ENCODE measurements around the gene NKX6-2. TPM values are rescaled to one million over a fixed set of nuclear protein-coding genes. Genes with fewer than 3 reads are reported as not detected.

The NKX6-2 gene
- total RNA-seq, 2 experiments from 2014 or later = not detected

DNA sequence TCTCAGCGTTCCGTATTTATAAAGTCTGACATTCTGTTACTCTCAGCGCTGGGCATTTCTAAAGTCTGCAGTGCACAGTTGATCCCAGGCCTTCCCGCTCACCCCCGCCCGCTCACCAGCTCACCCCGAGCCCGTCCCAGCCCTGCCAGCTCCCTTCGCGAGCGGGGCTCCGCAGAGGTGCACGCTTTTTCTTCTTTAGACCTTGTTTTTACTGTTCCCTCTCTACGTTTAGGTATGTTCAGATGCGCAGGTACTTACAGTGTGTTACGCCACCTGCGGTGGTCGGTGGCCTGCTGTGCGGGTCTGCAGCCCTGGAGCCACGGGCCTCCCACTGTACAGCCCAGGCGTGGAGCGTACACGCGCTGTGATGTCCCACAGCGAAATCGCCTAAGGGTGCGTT lies 28.8 kb downstream of the NKX6-2 start:
- TF ChIP-seq, protein P1, sequence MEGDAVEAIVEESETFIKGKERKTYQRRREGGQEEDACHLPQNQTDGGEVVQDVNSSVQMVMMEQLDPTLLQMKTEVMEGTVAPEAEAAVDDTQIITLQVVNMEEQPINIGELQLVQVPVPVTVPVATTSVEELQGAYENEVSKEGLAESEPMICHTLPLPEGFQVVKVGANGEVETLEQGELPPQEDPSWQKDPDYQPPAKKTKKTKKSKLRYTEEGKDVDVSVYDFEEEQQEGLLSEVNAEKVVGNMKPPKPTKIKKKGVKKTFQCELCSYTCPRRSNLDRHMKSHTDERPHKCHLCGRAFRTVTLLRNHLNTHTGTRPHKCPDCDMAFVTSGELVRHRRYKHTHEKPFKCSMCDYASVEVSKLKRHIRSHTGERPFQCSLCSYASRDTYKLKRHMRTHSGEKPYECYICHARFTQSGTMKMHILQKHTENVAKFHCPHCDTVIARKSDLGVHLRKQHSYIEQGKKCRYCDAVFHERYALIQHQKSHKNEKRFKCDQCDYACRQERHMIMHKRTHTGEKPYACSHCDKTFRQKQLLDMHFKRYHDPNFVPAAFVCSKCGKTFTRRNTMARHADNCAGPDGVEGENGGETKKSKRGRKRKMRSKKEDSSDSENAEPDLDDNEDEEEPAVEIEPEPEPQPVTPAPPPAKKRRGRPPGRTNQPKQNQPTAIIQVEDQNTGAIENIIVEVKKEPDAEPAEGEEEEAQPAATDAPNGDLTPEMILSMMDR (IDR thresholded peaks at IDR 0.05) = no peak
- Histone ChIP-seq H3K9me3 (ENCODE audit: control insufficient read depth in 1 of 2, insufficient read depth in 1 of 2, low read length in 2 of 2) (peaks cover 0 to 28% of the 10 kb centered on the region in 2 experiments), H3K4me1 (ENCODE audit: insufficient read depth, low read length) (peaks cover 4% of the 10 kb centered on the region), H3K36me3 (ENCODE audit: insufficient read depth, low read length) (peaks cover 36% of the 10 kb centered on the region), H3K4me3 (ENCODE audit: low read length) (no peak overlapping the region), H3K27me3 (ENCODE audit: control insufficient read depth in 1 of 2, insufficient read depth in 2 of 2, low read length in 2 of 2) (no peaks in the 10 kb centered on the region), H3K27ac (ENCODE audit: low read depth in 1 of 2, low read length in 2 of 2) (no peak overlapping the region)
- ChIA-PET POLR2A (no interaction called here), CTCF (no interaction called here)
- no peak for ATAC-seq (ENCODE audit: poor library complexity)
- Mint-ChIP-seq H3K9me3 (peaks cover 5% of the 10 kb centered on the region), H3K4me3 (no peak overlapping the region), H3K4me1 (ENCODE audit: low read depth) (peaks cover 4% of the 10 kb centered on the region), H3K36me3 (ENCODE audit: low read depth) (peaks cover 44% of the 10 kb centered on the region), H3K27me3 (no peaks in the 10 kb centered on the region), H3K27ac (no peak overlapping the region)
- intact Hi-C loops (cut with DNase I, micrococcal nuclease) = no loop called here
- DNase-seq = no peak

DNA sequence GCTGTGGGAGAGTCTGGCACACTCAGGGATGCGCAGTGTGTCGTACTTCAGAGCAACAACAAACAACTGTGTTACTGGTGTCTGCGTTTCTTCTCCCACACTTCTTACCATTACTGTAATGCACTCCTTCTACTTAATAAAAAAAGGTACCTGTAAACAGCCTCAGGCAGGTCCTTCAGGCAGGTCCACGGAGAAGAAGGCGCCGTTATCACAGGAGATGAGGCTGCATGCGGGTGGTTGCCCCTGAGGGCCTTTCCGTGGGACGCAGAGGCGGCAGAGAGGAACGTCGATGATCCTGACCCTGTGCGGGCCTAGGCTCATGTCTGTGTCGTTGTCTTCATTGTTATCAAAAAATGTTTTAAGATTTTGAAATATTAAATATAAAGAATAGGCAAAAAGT lies 29.4 kb downstream of the NKX6-2 start:
- no peak overlapping the region for H3K4me3 ChIP-seq (ENCODE audit: low read length)
- POLR2A ChIA-PET = no interaction called here
- Mint-ChIP-seq H3K27ac (no peak overlapping the region), H3K4me1 (ENCODE audit: low read depth) (no peaks in the 10 kb centered on the region), H3K27me3 (no peaks in the 10 kb centered on the region), H3K4me3 (no peak overlapping the region), H3K9me3 (peaks cover 5% of the 10 kb centered on the region), H3K36me3 (ENCODE audit: low read depth) (peaks cover 44% of the 10 kb centered on the region)
- no peaks in the 10 kb centered on the region for H3K4me1 ChIP-seq (ENCODE audit: insufficient read depth, low read length)
- H3K9me3 ChIP-seq (ENCODE audit: control insufficient read depth in 1 of 2, insufficient read depth in 1 of 2, low read length in 2 of 2) = peaks cover 0 to 32% of the 10 kb centered on the region in 2 experiments
- CTCF ChIA-PET = no interaction called here
- peaks cover 36% of the 10 kb centered on the region for H3K36me3 ChIP-seq (ENCODE audit: insufficient read depth, low read length)
- no peak for DNase-seq
- no peak for ATAC-seq (ENCODE audit: poor library complexity)
- H3K27me3 ChIP-seq (ENCODE audit: control insufficient read depth in 1 of 2, insufficient read depth in 2 of 2, low read length in 2 of 2) = no peaks in the 10 kb centered on the region
- TF ChIP-seq, protein P1 (IDR thresholded peaks at IDR 0.05) = no peak
- no peak overlapping the region for H3K27ac ChIP-seq (ENCODE audit: low read depth in 1 of 2, low read length in 2 of 2)
- intact Hi-C loops (cut with DNase I, micrococcal nuclease) = no loop called here

DNA sequence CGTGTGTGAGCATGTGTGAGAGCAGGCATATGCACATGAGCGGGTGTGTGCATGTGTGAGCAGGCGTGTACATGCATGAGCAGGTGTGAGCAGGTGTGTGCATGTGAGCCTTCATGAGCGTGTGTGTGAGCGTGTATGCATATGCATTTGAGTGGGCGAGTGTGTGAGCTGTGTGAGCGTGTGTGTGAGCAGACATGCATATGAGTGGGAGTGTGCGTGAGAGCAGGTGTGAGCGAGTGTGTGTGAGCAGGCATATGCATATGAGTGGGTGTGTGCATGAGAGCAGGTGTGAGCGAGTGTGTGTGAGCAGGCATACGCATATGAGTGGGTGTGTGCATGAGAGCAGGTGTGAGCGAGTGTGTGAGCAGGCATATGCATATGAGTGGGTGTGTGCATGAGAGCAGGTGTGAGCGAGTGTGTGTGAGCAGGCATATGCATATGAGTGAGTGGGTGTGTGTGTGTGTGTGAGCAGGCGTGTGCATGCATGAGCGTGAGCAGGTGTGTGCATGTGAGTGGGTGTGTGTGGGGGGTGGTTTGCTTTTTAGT lies 30.7 kb downstream of the NKX6-2 start:
- Histone ChIP-seq H3K4me3 (ENCODE audit: low read length) (no peak overlapping the region), H3K36me3 (ENCODE audit: insufficient read depth, low read length) (peaks cover 39% of the 10 kb centered on the region), H3K27ac (ENCODE audit: low read depth in 1 of 2, low read length in 2 of 2) (no peak overlapping the region), H3K4me1 (ENCODE audit: insufficient read depth, low read length) (no peaks in the 10 kb centered on the region), H3K9me3 (ENCODE audit: control insufficient read depth in 1 of 2, insufficient read depth in 1 of 2, low read length in 2 of 2) (peaks cover 0 to 34% of the 10 kb centered on the region in 2 experiments), H3K27me3 (ENCODE audit: control insufficient read depth in 1 of 2, insufficient read depth in 2 of 2, low read length in 2 of 2) (no peaks in the 10 kb centered on the region)
- DNase-seq = no peak
- Mint-ChIP-seq H3K4me1 (ENCODE audit: low read depth) (no peaks in the 10 kb centered on the region), H3K27ac (no peak overlapping the region), H3K27me3 (no peaks in the 10 kb centered on the region), H3K4me3 (no peak overlapping the region), H3K9me3 (peaks cover 5% of the 10 kb centered on the region), H3K36me3 (ENCODE audit: low read depth) (peaks cover 50% of the 10 kb centered on the region)
- ChIA-PET CTCF (no interaction called here), POLR2A (no interaction called here)
- ATAC-seq (ENCODE audit: poor library complexity) = no peak
- intact Hi-C loops (cut with DNase I, micrococcal nuclease) = no loop called here
- TF ChIP-seq, protein P1 (IDR thresholded peaks at IDR 0.05) = no peak
